Measurements from ENCODE around the gene CBX7. TPM values are rescaled to one million over a fixed set of nuclear protein-coding genes. Genes with fewer than 3 reads are reported as not detected.

The CBX7 gene
- polyA plus RNA-seq, 3 donors = 3.1 to 18.0 (median 4.0) TPM

DNA sequence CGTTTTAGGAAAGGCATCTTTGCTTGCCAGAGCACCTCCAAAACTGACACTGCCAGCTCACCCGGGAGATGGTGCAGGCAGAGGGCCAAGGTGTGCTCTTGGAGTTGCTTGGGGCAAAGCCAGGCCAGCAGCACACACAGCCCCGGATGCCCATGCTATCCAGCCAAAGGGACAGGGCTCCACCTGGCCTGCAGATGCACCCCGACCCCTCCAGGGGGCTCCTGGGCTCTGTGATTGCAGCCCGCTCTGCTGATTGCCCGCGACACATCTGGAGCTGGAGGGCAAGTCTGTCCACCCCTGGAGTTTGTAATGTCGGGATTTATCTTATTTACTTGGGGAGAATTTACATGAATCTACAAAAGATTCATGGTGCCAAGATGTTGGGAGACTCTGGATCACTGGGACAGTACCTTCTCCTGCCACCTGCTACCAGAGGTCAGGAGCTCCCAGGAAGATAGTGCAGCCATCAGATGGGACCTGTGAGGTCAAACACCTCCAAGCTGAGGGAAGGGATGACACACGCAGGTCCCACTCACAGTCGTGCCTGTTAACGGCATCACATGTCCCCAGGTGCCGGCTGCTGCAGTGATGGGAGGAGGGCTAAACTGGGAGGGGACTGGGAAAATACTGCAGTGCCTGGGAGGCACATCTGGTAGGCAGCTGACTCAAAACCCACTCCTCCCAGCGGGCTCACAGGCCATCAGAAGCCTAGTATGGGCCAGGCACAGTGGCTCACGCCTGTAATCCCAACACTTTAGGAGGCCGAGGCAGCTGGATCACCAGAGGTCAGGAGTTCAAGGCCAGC is 17.2 kb downstream of the CBX7 start:
- Histone ChIP-seq H3K4me1 (ENCODE audit: control insufficient read depth in 1 of 2, insufficient read depth in 2 of 2, low read length in 2 of 2) (peaks cover 9 to 12% of the 10 kb centered on the region in 2 donors), H3K4me2 (replicated peaks; ENCODE audit: extremely low read depth, low read length, poor library complexity, severe bottlenecking) (no peak overlapping the region), H3K27ac (ENCODE audit: low read depth in 1 of 2, low read length in 2 of 2) (no peak overlapping the region), H3K9ac (ENCODE audit: insufficient read depth, low read length, poor library complexity, severe bottlenecking) (no peak overlapping the region), H3K27me3 (ENCODE audit: control insufficient read depth in 2 of 2, insufficient read depth in 2 of 2, low read length in 2 of 2) (no peaks in the 10 kb centered on the region), H3K79me2 (ENCODE audit: insufficient read depth, low read length) (no peaks in the 10 kb centered on the region), H2AFZ (ENCODE audit: insufficient read depth, low read depth, low read length, poor library complexity, severe bottlenecking) (no peak overlapping the region), H4K20me1 (ENCODE audit: insufficient read depth, low read length) (no peaks in the 10 kb centered on the region), H3K4me3 (replicated peaks in 1 of 3; ENCODE audit: low read depth in 2 of 3, low read length in 3 of 3) (no peak overlapping the region), H3K36me3 (replicated peaks in 1 of 2; ENCODE audit: control insufficient read depth in 1 of 2, insufficient read depth in 2 of 2, low read length in 2 of 2) (no peaks in the 10 kb centered on the region), H3K9me3 (replicated peaks in 1 of 2; ENCODE audit: control insufficient read depth in 1 of 2, insufficient read depth in 1 of 2, low read length in 2 of 2) (no peaks in the 10 kb centered on the region)
- no peak overlapping the region for H3K4me3 Mint-ChIP-seq
- H3K36me3 Mint-ChIP-seq = peaks cover 12 to 13% of the 10 kb centered on the region in 2 donors
- peaks cover 8% of the 10 kb centered on the region for H3K4me1 Mint-ChIP-seq
- peak in 2 of 3 donors; percentile 11 to 27 for DNase-seq
- intact Hi-C loops (cut with micrococcal nuclease) = no loop called here
- TF ChIP-seq, protein P1, sequence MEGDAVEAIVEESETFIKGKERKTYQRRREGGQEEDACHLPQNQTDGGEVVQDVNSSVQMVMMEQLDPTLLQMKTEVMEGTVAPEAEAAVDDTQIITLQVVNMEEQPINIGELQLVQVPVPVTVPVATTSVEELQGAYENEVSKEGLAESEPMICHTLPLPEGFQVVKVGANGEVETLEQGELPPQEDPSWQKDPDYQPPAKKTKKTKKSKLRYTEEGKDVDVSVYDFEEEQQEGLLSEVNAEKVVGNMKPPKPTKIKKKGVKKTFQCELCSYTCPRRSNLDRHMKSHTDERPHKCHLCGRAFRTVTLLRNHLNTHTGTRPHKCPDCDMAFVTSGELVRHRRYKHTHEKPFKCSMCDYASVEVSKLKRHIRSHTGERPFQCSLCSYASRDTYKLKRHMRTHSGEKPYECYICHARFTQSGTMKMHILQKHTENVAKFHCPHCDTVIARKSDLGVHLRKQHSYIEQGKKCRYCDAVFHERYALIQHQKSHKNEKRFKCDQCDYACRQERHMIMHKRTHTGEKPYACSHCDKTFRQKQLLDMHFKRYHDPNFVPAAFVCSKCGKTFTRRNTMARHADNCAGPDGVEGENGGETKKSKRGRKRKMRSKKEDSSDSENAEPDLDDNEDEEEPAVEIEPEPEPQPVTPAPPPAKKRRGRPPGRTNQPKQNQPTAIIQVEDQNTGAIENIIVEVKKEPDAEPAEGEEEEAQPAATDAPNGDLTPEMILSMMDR (IDR thresholded peaks at IDR 0.05) = peak; percentile 58
- H3K27me3 Mint-ChIP-seq (ENCODE audit: low read depth in 3 of 3) = peaks cover 3 to 10% (median 4%) of the 10 kb centered on the region in 3 donors
- 64% methylated on average over 7 of the region's 15 CpGs for WGBS (ENCODE audit: insufficient coverage)
- no peaks in the 10 kb centered on the region for H3K9me3 Mint-ChIP-seq
- no peak overlapping the region for H3K27ac Mint-ChIP-seq

- no peak for DNase-seq
- TF ChIP-seq, protein P1 (IDR thresholded peaks at IDR 0.05) = no peak
- no peaks in the 10 kb centered on the region for H3K79me2 ChIP-seq (ENCODE audit: insufficient read depth, low read length)
- Mint-ChIP-seq H3K27me3 (ENCODE audit: low read depth in 3 of 3) (peaks cover 1 to 10% (median 3%) of the 10 kb centered on the region in 3 donors), H3K9me3 (no peaks in the 10 kb centered on the region), H3K27ac (no peak overlapping the region), H3K4me1 (peaks cover 8% of the 10 kb centered on the region), H3K4me3 (no peak overlapping the region), H3K36me3 (peaks cover 7 to 13% of the 10 kb centered on the region in 2 donors)
- H3K9ac ChIP-seq (ENCODE audit: insufficient read depth, low read length, poor library complexity, severe bottlenecking) = no peak overlapping the region
- WGBS (ENCODE audit: insufficient coverage) = 97% methylated on average over 31 of the region's 35 CpGs
- no peaks in the 10 kb centered on the region for H3K9me3 ChIP-seq (replicated peaks in 1 of 2; ENCODE audit: control insufficient read depth in 1 of 2, insufficient read depth in 1 of 2, low read length in 2 of 2)
- H3K4me2 ChIP-seq (replicated peaks; ENCODE audit: extremely low read depth, low read length, poor library complexity, severe bottlenecking) = no peak overlapping the region
- no peak overlapping the region for H3K27ac ChIP-seq (ENCODE audit: low read depth in 1 of 2, low read length in 2 of 2)
- no peaks in the 10 kb centered on the region for H3K36me3 ChIP-seq (replicated peaks in 1 of 2; ENCODE audit: control insufficient read depth in 1 of 2, insufficient read depth in 2 of 2, low read length in 2 of 2)
- H4K20me1 ChIP-seq (ENCODE audit: insufficient read depth, low read length) = no peaks in the 10 kb centered on the region
- H2AFZ ChIP-seq (ENCODE audit: insufficient read depth, low read depth, low read length, poor library complexity, severe bottlenecking) = no peak overlapping the region
- H3K27me3 ChIP-seq (ENCODE audit: control insufficient read depth in 2 of 2, insufficient read depth in 2 of 2, low read length in 2 of 2) = no peaks in the 10 kb centered on the region
- H3K4me1 ChIP-seq (ENCODE audit: control insufficient read depth in 1 of 2, insufficient read depth in 2 of 2, low read length in 2 of 2) = peaks cover 9 to 12% of the 10 kb centered on the region in 2 donors
- intact Hi-C loops (cut with micrococcal nuclease) = no loop called here
- H3K4me3 ChIP-seq (replicated peaks in 1 of 3; ENCODE audit: low read depth in 2 of 3, low read length in 3 of 3) = no peak overlapping the region
These were observed 18.0 kb downstream of the CBX7 start for GRCh38 chr22:39134366-39135091.

All from CD14-positive monocyte (primary cell).